ENCODE data around the gene ABAT. TPM values are rescaled to one million over a fixed set of nuclear protein-coding genes. Genes with fewer than 3 reads are reported as not detected.
"Not testable (repeated sequence)": the region's sequence is repeated elsewhere in the genome, so short reads cannot be mapped to it uniquely, and the experiment has no call there.

Gene ABAT
- total RNA-seq, 2 donors from 2014 or later = 67.4 to 74.7 TPM

- intact Hi-C loops (cut with DNase I) = no loop called here
- Histone ChIP-seq H3K4me1 (replicated peaks) (no peaks in the 10 kb centered on the region), H3K27me3 (replicated peaks; ENCODE audit: insufficient read depth) (no peaks in the 10 kb centered on the region), H3K27ac (peak overlapping the region in 1 of 2 donors; percentile 76), H3K36me3 (no peaks in the 10 kb centered on the region), H3K4me3 (no peak overlapping the region), H3K9me3 (no peaks in the 10 kb centered on the region)
- no peak for DNase-seq (ENCODE audit: low spot score)
- TF ChIP-seq POLR2A (IDR thresholded peaks at IDR 0.05) (no peak), CTCF (IDR thresholded peaks at IDR 0.05) (no peak), POLR2AphosphoS5 (IDR thresholded peaks at IDR 0.05) (no peak)
- WGBS = 92% methylated on average over 2 of the region's 2 CpGs
Measured at GRCh38 chr16:8741636-8742035, 67.2 kb downstream of the ABAT start.

- H3K36me3 ChIP-seq = no peaks in the 10 kb centered on the region
- no peak overlapping the region for H3K4me3 ChIP-seq
- TF ChIP-seq CTCF (IDR thresholded peaks at IDR 0.05) (no peak), POLR2A (IDR thresholded peaks at IDR 0.05) (no peak), POLR2AphosphoS5 (IDR thresholded peaks at IDR 0.05) (no peak)
- 68% methylated on average over 7 of the region's 8 CpGs for WGBS
- DNase-seq (ENCODE audit: low spot score) = no peak
- H3K27ac ChIP-seq = no peak overlapping the region
- no peaks in the 10 kb centered on the region for H3K27me3 ChIP-seq (replicated peaks; ENCODE audit: insufficient read depth)
- intact Hi-C loops (cut with DNase I) = no loop called here
- H3K9me3 ChIP-seq = no peaks in the 10 kb centered on the region
- H3K4me1 ChIP-seq (replicated peaks) = no peaks in the 10 kb centered on the region
Measured at GRCh38 chr16:8742068-8742467, 67.7 kb downstream of the ABAT start.

- H3K9me3 ChIP-seq; H3K4me1 ChIP-seq (replicated peaks); intact Hi-C loops (cut with DNase I); H3K36me3 ChIP-seq; H3K4me3 ChIP-seq; H3K27me3 ChIP-seq (replicated peaks; ENCODE audit: insufficient read depth); DNase-seq (ENCODE audit: low spot score); H3K27ac ChIP-seq: not testable (repeated sequence)
- WGBS = 93% methylated on average over 9 of the region's 9 CpGs
Measured at GRCh38 chr16:8748944-8749343, 74.5 kb downstream of the ABAT start.

GRCh38 chr16:8751481-8752311 lies 77.3 kb downstream of the ABAT start:
- intact Hi-C loops (cut with DNase I) = no loop called here
- DNase-seq (ENCODE audit: low spot score) = no peak
- Histone ChIP-seq H3K4me1 (replicated peaks) (no peaks in the 10 kb centered on the region), H3K4me3 (no peak overlapping the region), H3K9me3 (no peaks in the 10 kb centered on the region), H3K36me3 (no peaks in the 10 kb centered on the region), H3K27me3 (replicated peaks; ENCODE audit: insufficient read depth) (no peaks in the 10 kb centered on the region), H3K27ac (no peak overlapping the region)
- 75% methylated on average over 14 of the region's 14 CpGs for whole genome bisulfite sequencing
- TF ChIP-seq POLR2AphosphoS5 (IDR thresholded peaks at IDR 0.05) (no peak), POLR2A (IDR thresholded peaks at IDR 0.05) (no peak), CTCF (IDR thresholded peaks at IDR 0.05) (no peak)

- Histone ChIP-seq H3K4me1 (replicated peaks) (no peaks in the 10 kb centered on the region), H3K36me3 (no peaks in the 10 kb centered on the region), H3K9me3 (no peaks in the 10 kb centered on the region), H3K4me3 (no peak overlapping the region), H3K27me3 (replicated peaks; ENCODE audit: insufficient read depth) (no peaks in the 10 kb centered on the region), H3K27ac (no peak overlapping the region)
- DNase-seq (ENCODE audit: low spot score) = no peak
- TF ChIP-seq CTCF (IDR thresholded peaks at IDR 0.05) (no peak), POLR2AphosphoS5 (IDR thresholded peaks at IDR 0.05) (no peak), POLR2A (IDR thresholded peaks at IDR 0.05) (no peak)
- whole genome bisulfite sequencing = 39% methylated on average over 2 of the region's 2 CpGs
- intact Hi-C loops (cut with DNase I) = no loop called here
Measured at GRCh38 chr16:8752706-8753105, 78.3 kb downstream of the ABAT start.
